Subcutaneous abdominal adipose tissue (tissue), 5 donors: ENCODE results near the gene PPP1R3F.
A peak's percentile ranks its signal among the peaks of the same experiment; 100 is the strongest.

ENCODE experiments used
- H3K27ac ChIP-seq: one replicate; pipeline ENCODE4 v1.7.0; 2013; ENCODE audit warnings: low read depth, mild to moderate bottlenecking, inconsistent platforms, low read length, moderate library complexity
- H3K27me3 ChIP-seq, 5 donors: one replicate each; pipeline ENCODE4 v1.7.0; 2013; ENCODE audit warnings: low read length in 5 of 5, inconsistent platforms in 1 of 5; ENCODE audit not compliant: control insufficient read depth in 5 of 5, insufficient read depth in 4 of 5
- H3K36me3 ChIP-seq, 5 donors: one replicate each; pipeline ENCODE4 v1.7.0; 2013; ENCODE audit warnings: low read length in 5 of 5; ENCODE audit not compliant: control insufficient read depth in 5 of 5, insufficient read depth in 5 of 5
- H3K4me1 ChIP-seq, 5 donors: one replicate each; pipeline ENCODE4 v1.7.0; 2013; ENCODE audit warnings: low read length in 5 of 5, mild to moderate bottlenecking in 3 of 5, moderate library complexity in 1 of 5; ENCODE audit not compliant: control insufficient read depth in 5 of 5, insufficient read depth in 5 of 5
- H3K4me3 ChIP-seq, 5 donors: one replicate each; pipeline ENCODE4 v1.7.0; 2013; ENCODE audit warnings: low read length in 5 of 5, low read depth in 1 of 5
- H3K9ac ChIP-seq, 5 donors: one replicate each; pipeline ENCODE4 v1.7.0; 2013; ENCODE audit warnings: low read length in 5 of 5, mild to moderate bottlenecking in 4 of 5, moderate library complexity in 3 of 5
- H3K9me3 ChIP-seq, 5 donors: one replicate each; pipeline ENCODE4 v1.7.0; 2013; ENCODE audit warnings: low read length in 5 of 5; ENCODE audit not compliant: control insufficient read depth in 5 of 5
- donor health status: healthy.
- donor health status: healthy.
- donor health status: healthy.
- donor health status: healthy.
- donor health status: healthy.

Gene PPP1R3F

GRCh38 chrX:49257846-49258748 is 11.5 kb upstream of the PPP1R3F start:
- no peaks in the 10 kb centered on the region for H3K36me3 ChIP-seq
- H3K27me3 ChIP-seq = peaks cover 5 to 46% (median 20%) of the 10 kb centered on the region in 5 donors
- peaks cover 0 to 7% (median 3%) of the 10 kb centered on the region in 5 donors for H3K9me3 ChIP-seq
- H3K4me3 ChIP-seq = no peak overlapping the region
- peaks cover 0 to 3% (median 0%) of the 10 kb centered on the region in 5 donors for H3K4me1 ChIP-seq
- no peak overlapping the region for H3K27ac ChIP-seq
- H3K9ac ChIP-seq = no peak overlapping the region

- Histone ChIP-seq H3K9ac (no peak overlapping the region), H3K36me3 (no peaks in the 10 kb centered on the region), H3K27me3 (peaks cover 5 to 44% (median 20%) of the 10 kb centered on the region in 5 donors), H3K4me3 (no peak overlapping the region), H3K4me1 (peaks cover 0 to 3% (median 0%) of the 10 kb centered on the region in 5 donors), H3K27ac (no peak overlapping the region), H3K9me3 (peaks cover 0 to 7% (median 3%) of the 10 kb centered on the region in 5 donors)
These were observed 10.9 kb upstream of the PPP1R3F start for GRCh38 chrX:49258749-49259124.

- Histone ChIP-seq H3K27me3 (peaks cover 5 to 42% (median 20%) of the 10 kb centered on the region in 5 donors), H3K9me3 (peaks cover 0 to 7% (median 3%) of the 10 kb centered on the region in 5 donors), H3K27ac (no peak overlapping the region), H3K9ac (no peak overlapping the region), H3K4me1 (peaks cover 0 to 3% (median 0%) of the 10 kb centered on the region in 5 donors), H3K36me3 (no peaks in the 10 kb centered on the region), H3K4me3 (no peak overlapping the region)
These were observed 9.2 kb upstream of the PPP1R3F start for GRCh38 chrX:49260221-49260985.

GRCh38 chrX:49262603-49263002 is 7.0 kb upstream of the PPP1R3F start:
- peaks cover 0 to 7% (median 3%) of the 10 kb centered on the region in 5 donors for H3K9me3 ChIP-seq
- H3K27me3 ChIP-seq = peaks cover 5 to 36% (median 14%) of the 10 kb centered on the region in 5 donors
- no peak overlapping the region for H3K4me3 ChIP-seq
- no peak overlapping the region for H3K9ac ChIP-seq
- H3K36me3 ChIP-seq = no peaks in the 10 kb centered on the region
- H3K27ac ChIP-seq = no peak overlapping the region
- peaks cover 0 to under 1% (median 0%) of the 10 kb centered on the region in 5 donors for H3K4me1 ChIP-seq

GRCh38 chrX:49263631-49264030 is 6.0 kb upstream of the PPP1R3F start:
- Histone ChIP-seq H3K4me1 (peaks cover 0 to 5% (median 2%) of the 10 kb centered on the region in 5 donors), H3K9ac (no peak overlapping the region), H3K27ac (no peak overlapping the region), H3K9me3 (peaks cover 0 to 7% (median 3%) of the 10 kb centered on the region in 5 donors), H3K36me3 (no peaks in the 10 kb centered on the region), H3K4me3 (no peak overlapping the region), H3K27me3 (peaks cover 2 to 27% (median 10%) of the 10 kb centered on the region in 5 donors)

- Histone ChIP-seq H3K9ac (no peak within 1 kb of the TSS), H3K9me3 (peaks cover 0 to 7% (median 3%) of the 10 kb centered on the region in 5 donors), H3K4me3 (no peak within 1 kb of the TSS), H3K36me3 (no peaks in the 10 kb centered on the region), H3K4me1 (peaks cover 0 to 8% (median 5%) of the 10 kb centered on the region in 5 donors), H3K27ac (no peak within 1 kb of the TSS), H3K27me3 (peaks cover 0 to 24% (median 9%) of the 10 kb centered on the region in 5 donors)
These were observed 5.1 kb upstream of the PPP1R3F start, which contains the start of gene FOXP3 for GRCh38 chrX:49264460-49264859. Gene FOXP3, minus strand, starts transcription at chrX:49264710. Its CDS starts 6,205 bp downstream, at chrX:49258505.

- peaks cover 0 to 23% (median 16%) of the 10 kb centered on the region in 5 donors for H3K4me1 ChIP-seq
- H3K4me3 ChIP-seq = no peak overlapping the region
- H3K9me3 ChIP-seq = peaks cover 0 to 7% (median 2%) of the 10 kb centered on the region in 5 donors
- no peak overlapping the region for H3K9ac ChIP-seq
- H3K27me3 ChIP-seq = peaks cover 0 to 14% (median 6%) of the 10 kb centered on the region in 5 donors
- H3K36me3 ChIP-seq = no peaks in the 10 kb centered on the region
- no peak overlapping the region for H3K27ac ChIP-seq
These were observed 2.8 kb upstream of the PPP1R3F start for GRCh38 chrX:49266523-49267445.

GRCh38 chrX:49268702-49269009 is 937 bp upstream of the PPP1R3F start:
- no peaks in the 10 kb centered on the region for H3K9me3 ChIP-seq
- H3K27ac ChIP-seq = peak overlapping the region; percentile 56
- H3K4me1 ChIP-seq = peaks cover 0 to 34% (median 24%) of the 10 kb centered on the region in 5 donors
- H3K9ac ChIP-seq = peak overlapping the region in 3 of 5 donors; percentile 4 to 54 (median 50)
- no peaks in the 10 kb centered on the region for H3K36me3 ChIP-seq
- peak overlapping the region; percentile 54 to 79 (median 72) for H3K4me3 ChIP-seq
- peaks cover 0 to 11% (median 0%) of the 10 kb centered on the region in 5 donors for H3K27me3 ChIP-seq
